Measurements from ENCODE around the gene USP40.

The USP40 gene

GRCh38 chr2:233474308-233475160 is 92.0 kb downstream of the USP40 start:
- peak; percentile 57 for DNase-seq (ENCODE audit: low read depth, low spot score)

- no peak for DNase-seq (ENCODE audit: low read depth, low spot score)
These were observed 92.7 kb downstream of the USP40 start for GRCh38 chr2:233473878-233474277.

- no peak for DNase-seq (ENCODE audit: low read depth, low spot score)
These were observed 93.2 kb downstream of the USP40 start for GRCh38 chr2:233473386-233473791.

- DNase-seq (ENCODE audit: low read depth, low spot score) = no peak
These were observed 95.1 kb downstream of the USP40 start for GRCh38 chr2:233471291-233472035.

GRCh38 chr2:233470839-233471238 is 95.7 kb downstream of the USP40 start:
- no peak for DNase-seq (ENCODE audit: low read depth, low spot score)

GRCh38 chr2:233470011-233470687 is 96.4 kb downstream of the USP40 start:
- no peak for DNase-seq (ENCODE audit: low read depth, low spot score)

- DNase-seq (ENCODE audit: low read depth, low spot score) = no peak
These were observed 97.1 kb downstream of the USP40 start for GRCh38 chr2:233469261-233470010.

GRCh38 chr2:233468741-233469110 is 97.9 kb downstream of the USP40 start:
- DNase-seq (ENCODE audit: low read depth, low spot score) = no peak

GRCh38 chr2:233468047-233468740 is 98.4 kb downstream of the USP40 start:
- no peak for DNase-seq (ENCODE audit: low read depth, low spot score)

GRCh38 chr2:233466991-233467603 is 99.5 kb downstream of the USP40 start:
- DNase-seq (ENCODE audit: low read depth, low spot score) = no peak

- no peak for DNase-seq (ENCODE audit: low read depth, low spot score)
These were observed 101.9 kb downstream of the USP40 start for GRCh38 chr2:233464531-233465240.

GRCh38 chr2:233464056-233464455 is 102.5 kb downstream of the USP40 start:
- no peak for DNase-seq (ENCODE audit: low read depth, low spot score)

GRCh38 chr2:233463586-233463985 is 103.0 kb downstream of the USP40 start:
- no peak for DNase-seq (ENCODE audit: low read depth, low spot score)

- no peak for DNase-seq (ENCODE audit: low read depth, low spot score)
These were observed 103.6 kb downstream of the USP40 start for GRCh38 chr2:233462826-233463470.

- DNase-seq (ENCODE audit: low read depth, low spot score) = no peak
These were observed 104.3 kb downstream of the USP40 start for GRCh38 chr2:233462202-233462785.

GRCh38 chr2:233461481-233461891 is 105.1 kb downstream of the USP40 start:
- no peak for DNase-seq (ENCODE audit: low read depth, low spot score)

GRCh38 chr2:233460726-233461441 is 105.7 kb downstream of the USP40 start:
- DNase-seq (ENCODE audit: low read depth, low spot score) = no peak

GRCh38 chr2:233459426-233459825 is 107.2 kb downstream of the USP40 start:
- no peak for DNase-seq (ENCODE audit: low read depth, low spot score)

Data from ELF-1 (cell line).